Measurements from ENCODE around the gene LYRM4.

GRCh38 chr6:5099537-5099936, 161.2 kb downstream of the LYRM4 start:
- TF ChIP-seq RAD21 (conservative IDR thresholded peaks at IDR 0.05 in 1 of 2, IDR thresholded peaks at IDR 0.05 in 1 of 2): no peak
- TF ChIP-seq ZFP36 (IDR thresholded peaks at IDR 0.05; ENCODE audit: borderline replicate concordance, partially characterized antibody): no peak
- no peak for TF ChIP-seq HOXA7 (CRISPR knock-in tag; IDR thresholded peaks at IDR 0.05)
- no peak for TF ChIP-seq CTCF (IDR thresholded peaks at IDR 0.05)
- TF ChIP-seq POLR2A (IDR thresholded peaks at IDR 0.05; ENCODE audit: low read length): no peak
- no peak for TF ChIP-seq REST (IDR thresholded peaks at IDR 0.05)
- no peak for TF ChIP-seq JUN (IDR thresholded peaks at IDR 0.05)
- no peak for TF ChIP-seq BHLHE40 (IDR thresholded peaks at IDR 0.05; ENCODE audit: low read depth, low read length)
- no peak for TF ChIP-seq TP53 (CRISPR knock-in tag; IDR thresholded peaks at IDR 0.05)
- no peak for TF ChIP-seq EHMT2 (IDR thresholded peaks at IDR 0.05; ENCODE audit: low read depth)
- no peak for TF ChIP-seq CBX8 (IDR thresholded peaks at IDR 0.05)
- TF ChIP-seq RNF2 (IDR thresholded peaks at IDR 0.05; ENCODE audit: borderline replicate concordance, low read depth): no peak

Measured in A549 (cell line).